ENCODE data around the gene CLCNKB. TPM values are rescaled to one million over a fixed set of nuclear protein-coding genes. Genes with fewer than 3 reads are reported as not detected.

The CLCNKB gene
- total and polyA plus RNA-seq, 2 of the 13 experiments (the other 11 are each of a cell fraction or from before 2014, with no cell fraction given) = 0.04 TPM; not detected in 1

DNA sequence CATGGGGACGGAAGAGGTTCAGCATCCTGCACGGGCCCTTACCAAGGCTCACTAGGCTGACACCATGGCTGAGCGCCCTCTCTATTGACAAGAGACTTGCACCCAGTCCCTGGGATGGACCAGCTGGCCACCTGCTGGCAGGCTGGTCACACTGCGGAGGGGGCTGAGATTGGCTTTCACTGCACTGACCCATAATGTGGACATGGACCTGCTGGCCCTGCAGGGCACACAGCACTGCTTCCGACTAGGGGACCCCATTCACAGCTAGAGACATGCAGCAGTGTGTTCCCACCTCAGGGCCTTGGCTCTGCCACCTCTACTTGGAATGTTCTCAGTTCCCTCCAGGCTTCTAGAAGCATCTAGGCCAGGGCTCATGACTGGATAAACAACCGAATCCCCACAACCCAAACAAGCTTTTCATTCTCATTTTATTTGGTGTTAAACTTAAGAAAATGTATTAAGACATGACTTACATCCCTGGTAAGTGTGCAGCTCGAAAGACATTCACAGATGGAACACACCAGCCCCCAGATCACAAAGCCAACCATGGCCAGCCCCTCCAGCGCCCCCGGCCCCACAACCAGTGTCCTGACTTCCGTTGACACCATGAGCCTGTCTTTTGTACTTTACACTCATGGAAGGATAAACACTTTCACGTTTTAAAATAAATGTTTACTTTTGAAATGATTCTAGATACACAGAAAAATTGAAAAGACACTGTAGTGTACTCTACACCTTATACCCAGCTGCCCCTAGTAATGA, 48.8 kb upstream of the CLCNKB start (continued):
- TF ChIP-seq NFKB2 (CRISPR knock-in tag; IDR thresholded peaks at IDR 0.05; ENCODE audit: borderline replicate concordance) (no peak), YY1 (IDR thresholded peaks at IDR 0.05; ENCODE audit: insufficient read depth, insufficient replicate concordance, low read depth, low read length) (no peak), ZNF30 (CRISPR knock-in tag; IDR thresholded peaks at IDR 0.05) (no peak), ZNF34 (CRISPR knock-in tag; IDR thresholded peaks at IDR 0.05; ENCODE audit: borderline replicate concordance) (no peak), SP1 (IDR thresholded peaks at IDR 0.05) (no peak), SP1 (CRISPR knock-in tag; IDR thresholded peaks at IDR 0.05) (peak; percentile 42; the same call in 1 of the 2 replicates), MATR3 (CRISPR knock-in tag; IDR thresholded peaks at IDR 0.05) (no peak), ZNF264 (CRISPR knock-in tag; IDR thresholded peaks at IDR 0.05) (no peak), RARA (CRISPR knock-in tag; IDR thresholded peaks at IDR 0.05) (no peak), ZNF792 (CRISPR knock-in tag; IDR thresholded peaks at IDR 0.05) (peak; percentile 31; the same call in 1 of the 2 replicates), BHLHE40 (IDR thresholded peaks at IDR 0.05; ENCODE audit: low read length) (no peak), ZNF781 (CRISPR knock-in tag; IDR thresholded peaks at IDR 0.05; ENCODE audit: borderline replicate concordance, not compliant biosample characterization) (no peak), ETV6 (CRISPR knock-in tag; conservative IDR thresholded peaks at IDR 0.05) (no peak), HOXD1 (CRISPR knock-in tag; IDR thresholded peaks at IDR 0.05) (no peak), NFE2L1 (CRISPR knock-in tag; IDR thresholded peaks at IDR 0.05; ENCODE audit: borderline replicate concordance) (no peak), FOXM1 (CRISPR knock-in tag; IDR thresholded peaks at IDR 0.05) (no peak), ZNF44 (CRISPR knock-in tag; IDR thresholded peaks at IDR 0.05) (no peak), POLR2AphosphoS2 (IDR thresholded peaks at IDR 0.05; ENCODE audit: low read depth, low read length) (no peak), AHR (CRISPR knock-in tag; IDR thresholded peaks at IDR 0.05) (no peak), ARID2 (CRISPR knock-in tag; IDR thresholded peaks at IDR 0.05; ENCODE audit: borderline replicate concordance) (no peak), KLF6 (CRISPR knock-in tag; IDR thresholded peaks at IDR 0.05) (no peak), PHB2 (IDR thresholded peaks at IDR 0.05; ENCODE audit: partially characterized antibody) (no peak), KLF12 (CRISPR knock-in tag; IDR thresholded peaks at IDR 0.05; ENCODE audit: borderline replicate concordance) (no peak), ZNF33A (CRISPR knock-in tag; IDR thresholded peaks at IDR 0.05; ENCODE audit: borderline replicate concordance) (no peak), JUNB (CRISPR knock-in tag; IDR thresholded peaks at IDR 0.05; ENCODE audit: borderline replicate concordance) (no peak), CHD4 (IDR thresholded peaks at IDR 0.05; ENCODE audit: borderline replicate concordance, low read length) (no peak), MEIS2 (CRISPR knock-in tag; IDR thresholded peaks at IDR 0.05) (peak; percentile 26; the same call in 1 of the 2 replicates)
- TF ChIP-seq, protein P1, sequence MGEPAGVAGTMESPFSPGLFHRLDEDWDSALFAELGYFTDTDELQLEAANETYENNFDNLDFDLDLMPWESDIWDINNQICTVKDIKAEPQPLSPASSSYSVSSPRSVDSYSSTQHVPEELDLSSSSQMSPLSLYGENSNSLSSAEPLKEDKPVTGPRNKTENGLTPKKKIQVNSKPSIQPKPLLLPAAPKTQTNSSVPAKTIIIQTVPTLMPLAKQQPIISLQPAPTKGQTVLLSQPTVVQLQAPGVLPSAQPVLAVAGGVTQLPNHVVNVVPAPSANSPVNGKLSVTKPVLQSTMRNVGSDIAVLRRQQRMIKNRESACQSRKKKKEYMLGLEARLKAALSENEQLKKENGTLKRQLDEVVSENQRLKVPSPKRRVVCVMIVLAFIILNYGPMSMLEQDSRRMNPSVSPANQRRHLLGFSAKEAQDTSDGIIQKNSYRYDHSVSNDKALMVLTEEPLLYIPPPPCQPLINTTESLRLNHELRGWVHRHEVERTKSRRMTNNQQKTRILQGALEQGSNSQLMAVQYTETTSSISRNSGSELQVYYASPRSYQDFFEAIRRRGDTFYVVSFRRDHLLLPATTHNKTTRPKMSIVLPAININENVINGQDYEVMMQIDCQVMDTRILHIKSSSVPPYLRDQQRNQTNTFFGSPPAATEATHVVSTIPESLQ (CRISPR knock-in tag; conservative IDR thresholded peaks at IDR 0.05) = no peak
- TF ChIP-seq, protein P2, sequence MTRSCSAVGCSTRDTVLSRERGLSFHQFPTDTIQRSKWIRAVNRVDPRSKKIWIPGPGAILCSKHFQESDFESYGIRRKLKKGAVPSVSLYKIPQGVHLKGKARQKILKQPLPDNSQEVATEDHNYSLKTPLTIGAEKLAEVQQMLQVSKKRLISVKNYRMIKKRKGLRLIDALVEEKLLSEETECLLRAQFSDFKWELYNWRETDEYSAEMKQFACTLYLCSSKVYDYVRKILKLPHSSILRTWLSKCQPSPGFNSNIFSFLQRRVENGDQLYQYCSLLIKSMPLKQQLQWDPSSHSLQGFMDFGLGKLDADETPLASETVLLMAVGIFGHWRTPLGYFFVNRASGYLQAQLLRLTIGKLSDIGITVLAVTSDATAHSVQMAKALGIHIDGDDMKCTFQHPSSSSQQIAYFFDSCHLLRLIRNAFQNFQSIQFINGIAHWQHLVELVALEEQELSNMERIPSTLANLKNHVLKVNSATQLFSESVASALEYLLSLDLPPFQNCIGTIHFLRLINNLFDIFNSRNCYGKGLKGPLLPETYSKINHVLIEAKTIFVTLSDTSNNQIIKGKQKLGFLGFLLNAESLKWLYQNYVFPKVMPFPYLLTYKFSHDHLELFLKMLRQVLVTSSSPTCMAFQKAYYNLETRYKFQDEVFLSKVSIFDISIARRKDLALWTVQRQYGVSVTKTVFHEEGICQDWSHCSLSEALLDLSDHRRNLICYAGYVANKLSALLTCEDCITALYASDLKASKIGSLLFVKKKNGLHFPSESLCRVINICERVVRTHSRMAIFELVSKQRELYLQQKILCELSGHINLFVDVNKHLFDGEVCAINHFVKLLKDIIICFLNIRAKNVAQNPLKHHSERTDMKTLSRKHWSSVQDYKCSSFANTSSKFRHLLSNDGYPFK (CRISPR knock-in tag; IDR thresholded peaks at IDR 0.05; ENCODE audit: borderline replicate concordance) = peak; percentile 37; the same call in 1 of the 2 replicates

Measured in HepG2 (cell line).